A673 (cell line): ENCODE measurements around the gene DEXI. TPM values are rescaled to one million over a fixed set of nuclear protein-coding genes. Genes with fewer than 3 reads are reported as not detected.

Experiments used
- BruUV-seq: library from RNA; stranded (reverse); fragments of 400-500 nt; replicated peaks from 2 replicates; lab custom pipeline; 2021; lab: Mats Ljungman, UMichigan
- CTCF ChIA-PET: fragments of 300-600 bp; sonication (Branson Sonifier 250); formaldehyde crosslinking; loops from one replicate; lab custom pipeline; 2022; ENCODE audit warnings: antibody characterized with exemption; lab: Charles Lee
- POLR2A ChIA-PET: fragments of 300-600 bp; sonication (Branson Sonifier 250); formaldehyde crosslinking; loops from one replicate; lab custom pipeline; 2022; ENCODE audit warnings: antibody characterized with exemption; ENCODE audit not compliant: low non-redundant PET; lab: Charles Lee
- DNase-seq: peaks from one replicate; pipeline ENCODE4 v3.0.0-alpha.2; 2015; ENCODE audit warnings: low spot score
- H3K27ac ChIP-seq: fragments of 200-600 bp; sonication (generic); 2 replicates; pipeline ENCODE4 v1.5.1; 2016; ENCODE audit warnings: mixed run types, low read depth, mild to moderate bottlenecking, mixed read lengths, antibody characterized with exemption, low read length; ENCODE audit not compliant: poor library complexity, severe bottlenecking
- H3K27me3 ChIP-seq: fragments of 200-600 bp; sonication (generic); replicated peaks from 2 replicates; pipeline ENCODE4 v1.6.1; 2017; ENCODE audit warnings: mixed run types, low read depth, mild to moderate bottlenecking, mixed read lengths, antibody characterized with exemption, low read length; ENCODE audit not compliant: insufficient read depth, poor library complexity
- H3K36me3 ChIP-seq: fragments of 200-600 bp; sonication (generic); 2 replicates; pipeline ENCODE4 v1.6.1; 2016; ENCODE audit warnings: mixed run types, mild to moderate bottlenecking, mixed read lengths, antibody characterized with exemption, low read length; ENCODE audit not compliant: insufficient read depth, poor library complexity, severe bottlenecking
- H3K4me1 ChIP-seq: fragments of 200-600 bp; sonication (generic); 2 replicates; pipeline ENCODE4 v1.6.1; 2017; ENCODE audit warnings: mixed run types, mild to moderate bottlenecking, mixed read lengths, antibody characterized with exemption, low read length; ENCODE audit not compliant: insufficient read depth, poor library complexity, severe bottlenecking
- H3K4me3 ChIP-seq: fragments of 200-600 bp; sonication (generic); 2 replicates; pipeline ENCODE4 v1.5.1; 2016; ENCODE audit warnings: low read depth, mixed run types, mild to moderate bottlenecking, mixed read lengths, low read length; ENCODE audit not compliant: poor library complexity, severe bottlenecking
- H3K9me3 ChIP-seq: fragments of 200-600 bp; sonication (generic); 2 replicates; pipeline ENCODE4 v1.6.1; 2016; ENCODE audit warnings: mixed run types, low read depth, mild to moderate bottlenecking, mixed read lengths, antibody characterized with exemption, low read length; ENCODE audit not compliant: poor library complexity, severe bottlenecking
- CTCF ChIP-seq: fragments of 300-800, 200-600 bp; sonication (generic); conservative IDR thresholded peaks from 2 replicates; pipeline ENCODE4 v1.5.1; 2017; ENCODE audit warnings: low read depth, mild to moderate bottlenecking, antibody characterized with exemption, low read length, moderate library complexity, mixed read lengths
- EZH2 ChIP-seq: fragments of 200-600 bp; sonication (generic); IDR thresholded peaks from 2 replicates; pipeline ENCODE4 v1.6.1; 2017; ENCODE audit warnings: borderline replicate concordance, low read depth, mild to moderate bottlenecking, mixed read lengths, antibody characterized with exemption, low read length; ENCODE audit not compliant: poor library complexity, severe bottlenecking
- intact Hi-C: fragments of 100-400 bp; cut with micrococcal nuclease; formaldehyde crosslinking; loops from one replicate; pipeline ENCODE4 v1.10.0; 2022; ENCODE audit not compliant: unreplicated experiment
- total RNA-seq: library from RNA; stranded (reverse); gene quantifications from 2 replicates; pipeline ENCODE4 v1.2.3, GENCODE V29; 2021

Gene DEXI
- total RNA-seq, 1 experiment from 2014 or later, result 30.7 TPM

- Histone ChIP-seq H3K4me3 (no peak overlapping the region), H3K36me3 (no peaks in the 10 kb centered on the region), H3K9me3 (no peaks in the 10 kb centered on the region), H3K27ac (no peak overlapping the region), H3K4me1 (no peaks in the 10 kb centered on the region), H3K27me3 (no peaks in the 10 kb centered on the region)
- no peak for DNase-seq
- ChIA-PET POLR2A (no interaction called here), CTCF (no interaction called here)
- no TSS peak for BruUV-seq
- intact Hi-C loops, result no loop called here
- TF ChIP-seq EZH2 (no peak), CTCF (no peak)
Measured at GRCh38 chr16:10923650-10924214, 18.5 kb downstream of the DEXI start.

DNA sequence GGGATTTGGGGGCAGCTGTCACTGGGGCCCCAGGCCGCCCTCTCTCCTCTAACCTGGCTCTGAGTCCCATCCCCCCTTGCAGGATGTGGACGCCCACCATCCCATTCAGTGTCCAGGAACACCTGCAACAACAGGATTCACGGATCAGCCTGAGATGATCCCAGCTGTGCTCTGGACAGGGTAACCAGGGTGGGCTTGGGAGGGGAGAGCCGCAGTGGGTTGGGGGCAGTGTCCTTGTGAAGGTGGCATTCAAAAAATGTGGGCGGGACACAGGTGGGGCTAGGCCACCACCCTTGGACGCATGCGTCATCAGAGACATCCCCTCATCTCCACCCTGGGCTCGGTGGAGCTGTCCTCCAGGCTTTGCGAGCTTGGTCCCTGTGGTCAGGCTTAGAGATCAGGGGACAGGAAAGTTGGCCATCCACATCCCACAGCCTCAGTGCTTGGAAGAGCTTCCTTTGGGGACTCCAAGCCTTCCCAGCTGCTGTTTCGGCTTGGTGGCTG lies 19.1 kb downstream of the DEXI start:
- no peaks in the 10 kb centered on the region for H3K36me3 ChIP-seq
- H3K27ac ChIP-seq, result no peak overlapping the region
- no peaks in the 10 kb centered on the region for H3K4me1 ChIP-seq
- no peak for TF ChIP-seq EZH2
- TF ChIP-seq CTCF, result no peak
- no peaks in the 10 kb centered on the region for H3K27me3 ChIP-seq
- POLR2A ChIA-PET, result no interaction called here
- no peak for DNase-seq
- no peaks in the 10 kb centered on the region for H3K9me3 ChIP-seq
- intact Hi-C loops, result no loop called here
- BruUV-seq, result no TSS peak
- no peak overlapping the region for H3K4me3 ChIP-seq
- CTCF ChIA-PET, result no interaction called here

DNA sequence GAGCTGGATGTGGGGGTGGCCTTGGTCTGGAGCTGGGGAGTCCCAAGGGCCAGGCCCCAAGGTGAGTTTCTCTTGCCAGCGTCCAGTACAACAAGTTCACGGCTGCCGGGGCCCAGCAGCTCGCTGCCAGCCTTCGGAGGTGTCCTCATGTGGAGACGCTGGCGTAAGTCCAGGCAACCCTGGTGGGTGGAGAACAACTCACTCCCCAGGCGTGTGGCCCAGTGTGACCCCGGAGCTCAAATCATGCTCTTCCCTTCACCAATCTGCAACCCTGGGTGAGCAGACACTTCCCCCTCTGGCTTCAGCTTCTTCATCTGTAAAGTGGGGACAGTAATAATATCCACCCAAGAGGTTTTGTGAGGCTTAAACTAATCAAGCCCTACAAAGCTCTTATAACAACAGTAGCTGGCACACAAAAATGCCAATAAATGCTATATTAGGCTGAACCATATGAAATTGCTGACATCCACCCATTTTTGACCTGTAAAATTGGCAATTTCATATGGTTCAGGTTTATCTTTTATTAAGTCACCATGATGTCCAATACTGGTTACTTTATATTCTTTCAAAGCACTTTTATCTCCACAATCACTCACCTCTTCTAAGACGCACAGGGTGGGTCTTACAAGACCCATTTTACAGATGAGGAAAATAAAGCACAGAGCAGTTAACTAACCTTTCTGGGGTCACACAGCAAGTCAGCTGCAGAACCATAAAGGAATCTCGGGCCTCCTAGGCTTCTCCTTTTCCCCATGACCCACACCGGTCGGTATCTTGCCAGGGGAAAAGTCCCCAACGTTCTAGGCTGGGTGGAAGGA lies 19.7 kb downstream of the DEXI start:
- no peaks in the 10 kb centered on the region for H3K4me1 ChIP-seq
- H3K27ac ChIP-seq, result no peak overlapping the region
- ChIA-PET CTCF (no interaction called here), POLR2A (no interaction called here)
- DNase-seq, result no peak
- H3K9me3 ChIP-seq, result no peaks in the 10 kb centered on the region
- H3K36me3 ChIP-seq, result no peaks in the 10 kb centered on the region
- no peaks in the 10 kb centered on the region for H3K27me3 ChIP-seq
- intact Hi-C loops, result no loop called here
- no peak overlapping the region for H3K4me3 ChIP-seq
- no TSS peak for BruUV-seq
- TF ChIP-seq CTCF, result no peak
- TF ChIP-seq EZH2, result no peak
